Measurements from ENCODE around the gene DNAH1. TPM values are rescaled to one million over a fixed set of nuclear protein-coding genes. Genes with fewer than 3 reads are reported as not detected.

DNAH1 gene
- total RNA-seq, 1 experiment from 2014 or later = 5.5 TPM

- H3K9me2 ChIP-seq (ENCODE audit: insufficient read depth) = no peaks in the 10 kb centered on the region
- POLR2A ChIA-PET = no interaction called here
- H3K4me3 ChIP-seq (replicated peaks in 1 of 2; ENCODE audit: low read depth in 1 of 2, low read length in 2 of 2) = no peak overlapping the region
- H4K20me1 ChIP-seq (ENCODE audit: insufficient read depth) = no peaks in the 10 kb centered on the region
- H3K27me3 ChIP-seq (ENCODE audit: insufficient read depth, low read length) = no peaks in the 10 kb centered on the region
- CTCF ChIA-PET = no interaction called here
- H3K36me3 ChIP-seq (ENCODE audit: control insufficient read depth in 1 of 2, insufficient read depth in 2 of 2, low read length in 2 of 2) = no peaks in the 10 kb centered on the region
- no TSS peak for BruUV-seq (replicated peaks)
- RAD21 ChIA-PET (ENCODE audit: low non-redundant PET in 1 of 2, low total read pairs in 2 of 2, uncharacterized antibody in 2 of 2, unreplicated experiment in 2 of 2) = no interaction called here
- H3K27ac ChIP-seq (ENCODE audit: low read depth, low read length) = no peak overlapping the region
- intact Hi-C loops (cut with micrococcal nuclease) = no loop called here
- peaks cover 0 to 14% of the 10 kb centered on the region in 2 experiments; a peak in 2 of 4 replicates for H3K4me1 ChIP-seq (ENCODE audit: control insufficient read depth in 1 of 2, insufficient read depth in 2 of 2, low read length in 2 of 2)
- H3K9ac ChIP-seq (ENCODE audit: low read length) = no peak overlapping the region
- no peak for TF ChIP-seq EZH2phosphoT487 (IDR thresholded peaks at IDR 0.05; ENCODE audit: borderline replicate concordance)
- TF ChIP-seq JUND (IDR thresholded peaks at IDR 0.05) = no peak
- TF ChIP-seq RAD21 (IDR thresholded peaks at IDR 0.05; ENCODE audit: low read depth) = no peak
- no peak for TF ChIP-seq POLR2A (IDR thresholded peaks at IDR 0.05; ENCODE audit: borderline replicate concordance, extremely low read depth, insufficient read depth, insufficient read length)
- TF ChIP-seq SP1 (IDR thresholded peaks at IDR 0.05; ENCODE audit: low read depth) = no peak
- TF ChIP-seq EGR1 (IDR thresholded peaks at IDR 0.05; ENCODE audit: low read depth) = no peak
- TF ChIP-seq MAX (IDR thresholded peaks at IDR 0.05) = no peak
- no peak for TF ChIP-seq FOSL1 (IDR thresholded peaks at IDR 0.05; ENCODE audit: low read depth)
- no peak for TF ChIP-seq ZNF274 (IDR thresholded peaks at IDR 0.05; ENCODE audit: low read depth, low read length)
- no peak for TF ChIP-seq ZFX (IDR thresholded peaks at IDR 0.05)
- TF ChIP-seq YY1 (IDR thresholded peaks at IDR 0.05; ENCODE audit: extremely low read depth, insufficient replicate concordance, low read depth, low read length) = no peak
- no peak for TF ChIP-seq TCF7L2 (IDR thresholded peaks at IDR 0.05; ENCODE audit: borderline replicate concordance, extremely low read depth, insufficient read depth, insufficient read length)
- TF ChIP-seq ZBTB33 (IDR thresholded peaks at IDR 0.05; ENCODE audit: extremely low read depth, insufficient replicate concordance, low read length) = no peak
- no peak for TF ChIP-seq SIN3A (IDR thresholded peaks at IDR 0.05; ENCODE audit: low read depth)
- H3K9me3 ChIP-seq (ENCODE audit: control insufficient read depth in 1 of 2, insufficient read depth in 1 of 2, low read depth in 1 of 2, low read length in 2 of 2) = no peaks in the 10 kb centered on the region
- no peaks in the 10 kb centered on the region for H3K79me2 ChIP-seq (ENCODE audit: insufficient read depth, low read length)
- H2AFZ ChIP-seq (ENCODE audit: low read depth, low read length, poor library complexity, severe bottlenecking) = no peak overlapping the region
- H3K4me2 ChIP-seq (ENCODE audit: low read length) = no peak overlapping the region
- ATAC-seq (peak; percentile 28; the same call in 1 of the 2 replicates), DNase-seq (ENCODE audit: low read depth, low spot score) (no peak)
Observed at GRCh38 chr3:52299247-52299878, 16.8 kb upstream of the DNAH1 start.
